ENCODE results near the gene MAGI1.

- TF ChIP-seq CTCF (conservative IDR thresholded peaks at IDR 0.05 in 1 of 2, IDR thresholded peaks at IDR 0.05 in 1 of 2; ENCODE audit: low read depth in 1 of 2, low read length in 2 of 2) (no peak), EZH2 (IDR thresholded peaks at IDR 0.05; ENCODE audit: low read length, missing control alignments) (no peak)
These were observed 250.3 kb downstream of the MAGI1 start for GRCh38 chr3:65788461-65788860.
